A673 (cell line): ENCODE results near the gene CXCL5.

ENCODE experiments used
- CTCF ChIP-seq: fragments of 300-800, 200-600 bp; sonication (generic); conservative IDR thresholded peaks from 2 replicates; pipeline ENCODE4 v1.5.1; 2017; ENCODE audit warnings: low read depth, mild to moderate bottlenecking, antibody characterized with exemption, low read length, moderate library complexity, mixed read lengths
- EZH2 ChIP-seq: fragments of 200-600 bp; sonication (generic); IDR thresholded peaks from 2 replicates; pipeline ENCODE4 v1.6.1; 2017; ENCODE audit warnings: borderline replicate concordance, low read depth, mild to moderate bottlenecking, mixed read lengths, antibody characterized with exemption, low read length; ENCODE audit not compliant: poor library complexity, severe bottlenecking

GRCh38 chr4:74000301-74000700 lies 1.8 kb upstream of the CXCL5 start:
- TF ChIP-seq CTCF: no peak
- no peak for TF ChIP-seq EZH2
